Measurements from ENCODE around the gene SLC9A9.

DNA sequence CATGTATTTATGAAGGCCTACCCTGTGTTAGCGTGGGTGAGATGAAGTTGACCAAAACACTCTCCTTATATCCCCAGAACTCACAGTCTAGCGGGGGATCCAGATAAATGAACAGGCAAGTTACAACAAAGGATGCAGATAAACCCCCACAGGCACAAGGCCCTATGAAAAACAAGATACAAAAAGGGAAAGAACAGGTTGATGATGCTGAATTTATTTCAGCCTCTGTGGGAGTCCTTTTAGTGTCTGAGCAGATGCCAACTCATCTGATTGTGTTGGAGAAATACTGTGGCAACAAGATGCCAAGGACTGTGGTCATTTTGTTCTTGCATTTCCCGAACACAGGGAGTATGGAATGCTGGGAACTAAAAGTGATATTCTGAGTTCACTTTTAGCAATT lies 428.7 kb downstream of the SLC9A9 start:
- TF ChIP-seq, protein P1, sequence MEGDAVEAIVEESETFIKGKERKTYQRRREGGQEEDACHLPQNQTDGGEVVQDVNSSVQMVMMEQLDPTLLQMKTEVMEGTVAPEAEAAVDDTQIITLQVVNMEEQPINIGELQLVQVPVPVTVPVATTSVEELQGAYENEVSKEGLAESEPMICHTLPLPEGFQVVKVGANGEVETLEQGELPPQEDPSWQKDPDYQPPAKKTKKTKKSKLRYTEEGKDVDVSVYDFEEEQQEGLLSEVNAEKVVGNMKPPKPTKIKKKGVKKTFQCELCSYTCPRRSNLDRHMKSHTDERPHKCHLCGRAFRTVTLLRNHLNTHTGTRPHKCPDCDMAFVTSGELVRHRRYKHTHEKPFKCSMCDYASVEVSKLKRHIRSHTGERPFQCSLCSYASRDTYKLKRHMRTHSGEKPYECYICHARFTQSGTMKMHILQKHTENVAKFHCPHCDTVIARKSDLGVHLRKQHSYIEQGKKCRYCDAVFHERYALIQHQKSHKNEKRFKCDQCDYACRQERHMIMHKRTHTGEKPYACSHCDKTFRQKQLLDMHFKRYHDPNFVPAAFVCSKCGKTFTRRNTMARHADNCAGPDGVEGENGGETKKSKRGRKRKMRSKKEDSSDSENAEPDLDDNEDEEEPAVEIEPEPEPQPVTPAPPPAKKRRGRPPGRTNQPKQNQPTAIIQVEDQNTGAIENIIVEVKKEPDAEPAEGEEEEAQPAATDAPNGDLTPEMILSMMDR (IDR thresholded peaks at IDR 0.05 in 8 of 11, conservative IDR thresholded peaks at IDR 0.05 in 3 of 11), result no peak
- TF ChIP-seq POLR2A (IDR thresholded peaks at IDR 0.05) (no peak), POLR2AphosphoS5 (IDR thresholded peaks at IDR 0.05) (no peak)
